Astrocyte (in vitro differentiated cells and primary cell): ENCODE measurements around the gene CCDC92B. TPM values are rescaled to one million over a fixed set of nuclear protein-coding genes. Genes with fewer than 3 reads are reported as not detected.
A peak's percentile ranks its signal among the peaks of the same experiment; 100 is the strongest.

ENCODE experiments used
- DNase-seq: peaks from one replicate; pipeline ENCODE4 v3.0.0-alpha.2; 2010; ENCODE audit warnings: low read depth
- FAIRE-seq: peaks from 2 replicates; lab custom pipeline; 2011; peaks lifted over from hg19 to GRCh38; lab: Jason Lieb, UNC
- H2AFZ ChIP-seq: 2 replicates; pipeline ENCODE4 v1.6.0; 2012; ENCODE audit warnings: low read depth, low read length, inconsistent platforms
- H3K27ac ChIP-seq: 2 replicates; pipeline ENCODE4 v1.5.1; 2011; ENCODE audit warnings: low read depth, low read length, inconsistent platforms
- H3K27me3 ChIP-seq: 2 replicates; pipeline ENCODE4 v1.6.0; 2011; ENCODE audit warnings: low read length, inconsistent platforms; ENCODE audit not compliant: insufficient read depth
- H3K36me3 ChIP-seq: 2 replicates; pipeline ENCODE4 v1.5.1; 2011; ENCODE audit warnings: low read length, inconsistent platforms; ENCODE audit not compliant: insufficient read depth
- H3K4me1 ChIP-seq: 2 replicates; pipeline ENCODE4 v1.5.1; 2011; ENCODE audit warnings: low read length, inconsistent platforms; ENCODE audit not compliant: insufficient read depth
- H3K4me2 ChIP-seq: 2 replicates; pipeline ENCODE4 v1.6.0; 2012; ENCODE audit warnings: low read length, inconsistent platforms
- H3K4me3 ChIP-seq: 2 replicates; pipeline ENCODE4 v1.5.1; 2011; ENCODE audit warnings: low read depth, mild to moderate bottlenecking, low read length, inconsistent platforms; ENCODE audit not compliant: insufficient read depth
- H3K79me2 ChIP-seq: 2 replicates; pipeline ENCODE4 v1.6.0; 2012; ENCODE audit warnings: mild to moderate bottlenecking, low read length, inconsistent platforms; ENCODE audit not compliant: insufficient read depth
- H3K9ac ChIP-seq: 2 replicates; pipeline ENCODE4 v1.6.0; 2012; ENCODE audit warnings: mild to moderate bottlenecking, low read length, inconsistent platforms
- H3K9me3 ChIP-seq: 2 replicates; pipeline ENCODE4 v1.5.1; 2012; ENCODE audit warnings: low read depth, mild to moderate bottlenecking, low read length, inconsistent platforms; ENCODE audit not compliant: insufficient read depth
- H4K20me1 ChIP-seq: 2 replicates; pipeline ENCODE4 v1.6.0; 2012; ENCODE audit warnings: low read length, inconsistent platforms; ENCODE audit not compliant: insufficient read depth
- H3K27ac Mint-ChIP-seq: one replicate; pipeline ENCODE4 v1.8.0; 2021; ENCODE audit warnings: mild to moderate bottlenecking, mixed read lengths; ENCODE audit not compliant: unreplicated experiment
- H3K27me3 Mint-ChIP-seq: one replicate; pipeline ENCODE4 v1.8.0; 2021; ENCODE audit warnings: low read depth, mixed read lengths; ENCODE audit not compliant: unreplicated experiment
- H3K36me3 Mint-ChIP-seq: one replicate; pipeline ENCODE4 v1.8.0; 2021; ENCODE audit warnings: low read depth, mixed read lengths; ENCODE audit not compliant: unreplicated experiment
- H3K4me1 Mint-ChIP-seq: one replicate; pipeline ENCODE4 v1.8.0; 2021; ENCODE audit warnings: low read depth, mixed read lengths; ENCODE audit not compliant: unreplicated experiment
- H3K4me3 Mint-ChIP-seq: one replicate; pipeline ENCODE4 v1.8.0; 2021; ENCODE audit warnings: mild to moderate bottlenecking, moderate library complexity, mixed read lengths; ENCODE audit not compliant: unreplicated experiment
- H3K9me3 Mint-ChIP-seq: one replicate; pipeline ENCODE4 v1.8.0; 2021; ENCODE audit warnings: mild to moderate bottlenecking, mixed read lengths; ENCODE audit not compliant: unreplicated experiment
- CTCF ChIP-seq: IDR thresholded peaks from 2 replicates; pipeline ENCODE4 v1.5.1; 2011; ENCODE audit warnings: low read depth, mild to moderate bottlenecking, inconsistent platforms, low read length, moderate library complexity; ENCODE audit not compliant: insufficient read depth
- EZH2 ChIP-seq: IDR thresholded peaks from 2 replicates; pipeline ENCODE4 v1.6.1; 2012; ENCODE audit warnings: mild to moderate bottlenecking, low read length, inconsistent platforms; ENCODE audit not compliant: insufficient read depth
- total RNA-seq: library from RNA; stranded (reverse); gene quantifications from 2 replicates; pipeline ENCODE4 v1.2.1, GENCODE V29; 2021

CCDC92B gene
- total RNA-seq, 1 donor from 2014 or later = 0.36 TPM

- Histone ChIP-seq H3K9me3 (no peaks in the 10 kb centered on the region), H2AFZ (no peak overlapping the region), H3K9ac (no peak overlapping the region), H3K27ac (no peak overlapping the region), H3K4me3 (no peak overlapping the region), H3K79me2 (no peaks in the 10 kb centered on the region), H3K27me3 (no peaks in the 10 kb centered on the region), H3K36me3 (peaks cover 8% of the 10 kb centered on the region), H3K4me2 (no peak overlapping the region), H4K20me1 (peaks cover 38% of the 10 kb centered on the region), H3K4me1 (peaks cover 7% of the 10 kb centered on the region)
- FAIRE-seq (no peak), DNase-seq (no peak)
- peaks cover 18% of the 10 kb centered on the region for H3K4me1 Mint-ChIP-seq
- peak overlapping the region; percentile 80 for H3K27ac Mint-ChIP-seq
- no peak overlapping the region for H3K4me3 Mint-ChIP-seq
- no peak for TF ChIP-seq EZH2
- no peak for TF ChIP-seq CTCF
- no peaks in the 10 kb centered on the region for H3K27me3 Mint-ChIP-seq
- peaks cover 9% of the 10 kb centered on the region for H3K36me3 Mint-ChIP-seq
- H3K9me3 Mint-ChIP-seq = no peaks in the 10 kb centered on the region
Measured at GRCh38 chr17:2688351-2689342, 60.8 kb downstream of the CCDC92B start.

- no peak overlapping the region for H3K4me2 ChIP-seq
- H3K27me3 Mint-ChIP-seq = no peaks in the 10 kb centered on the region
- no peak overlapping the region for H3K27ac ChIP-seq
- DNase-seq = no peak
- no peak overlapping the region for H2AFZ ChIP-seq
- TF ChIP-seq CTCF (no peak), EZH2 (no peak)
- H3K4me1 Mint-ChIP-seq = peaks cover 18% of the 10 kb centered on the region
- H3K4me3 Mint-ChIP-seq = no peak overlapping the region
- H3K9ac ChIP-seq = no peak overlapping the region
- H3K27ac Mint-ChIP-seq = peak overlapping the region; percentile 93
- H3K9me3 ChIP-seq = no peaks in the 10 kb centered on the region
- FAIRE-seq = no peak
- H3K36me3 Mint-ChIP-seq = peaks cover 18% of the 10 kb centered on the region
- H3K27me3 ChIP-seq = no peaks in the 10 kb centered on the region
- H4K20me1 ChIP-seq = peaks cover 53% of the 10 kb centered on the region
- H3K4me3 ChIP-seq = no peak overlapping the region
- no peaks in the 10 kb centered on the region for H3K79me2 ChIP-seq
- peaks cover 9% of the 10 kb centered on the region for H3K4me1 ChIP-seq
- no peaks in the 10 kb centered on the region for H3K9me3 Mint-ChIP-seq
- peaks cover 22% of the 10 kb centered on the region for H3K36me3 ChIP-seq
Measured at GRCh38 chr17:2687074-2687418, 62.4 kb downstream of the CCDC92B start.

GRCh38 chr17:2685696-2686095 is 63.8 kb downstream of the CCDC92B start:
- H4K20me1 ChIP-seq = peaks cover 67% of the 10 kb centered on the region
- H3K36me3 Mint-ChIP-seq = peaks cover 23% of the 10 kb centered on the region
- H3K27ac ChIP-seq = no peak overlapping the region
- H3K9me3 Mint-ChIP-seq = no peaks in the 10 kb centered on the region
- no peak overlapping the region for H3K4me3 Mint-ChIP-seq
- H3K4me2 ChIP-seq = no peak overlapping the region
- DNase-seq (no peak), FAIRE-seq (no peak)
- H3K27me3 ChIP-seq = no peaks in the 10 kb centered on the region
- TF ChIP-seq EZH2 (no peak), CTCF (no peak)
- H3K4me1 Mint-ChIP-seq = peaks cover 18% of the 10 kb centered on the region
- peaks cover 13% of the 10 kb centered on the region for H3K4me1 ChIP-seq
- peaks cover 31% of the 10 kb centered on the region for H3K36me3 ChIP-seq
- H3K9me3 ChIP-seq = no peaks in the 10 kb centered on the region
- H3K79me2 ChIP-seq = peaks cover 4% of the 10 kb centered on the region
- no peak overlapping the region for H3K4me3 ChIP-seq
- no peak overlapping the region for H2AFZ ChIP-seq
- H3K27me3 Mint-ChIP-seq = no peaks in the 10 kb centered on the region
- no peak overlapping the region for H3K9ac ChIP-seq
- no peak overlapping the region for H3K27ac Mint-ChIP-seq
